Fibroblast of pulmonary artery (primary cell): ENCODE results near the gene CYP17A1.
A peak's percentile ranks its signal among the peaks of the same experiment; 100 is the strongest.

Experiments used
- DNase-seq: peaks from one replicate; pipeline ENCODE4 v3.0.0-alpha.2; 2010; ENCODE audit warnings: low read depth
- H3K4me3 ChIP-seq: replicated peaks from 2 replicates; pipeline ENCODE4 v1.5.1; 2011; ENCODE audit warnings: low read depth, mild to moderate bottlenecking, control low read depth, low read length, moderate library complexity
- CTCF ChIP-seq: IDR thresholded peaks from 2 replicates; pipeline ENCODE4 v1.5.1; 2011; ENCODE audit warnings: mild to moderate bottlenecking, control low read depth, low read length, inconsistent platforms; ENCODE audit errors: missing control alignments

CYP17A1 gene

GRCh38 chr10:102781090-102781920 lies 55.9 kb downstream of the CYP17A1 start:
- no peak for TF ChIP-seq CTCF
- H3K4me3 ChIP-seq: no peak overlapping the region

More at GRCh38 chr10:102781090-102781920, 55.9 kb downstream of the CYP17A1 start:
- DNase-seq: peak; percentile 58
